Skeletal muscle satellite cell (primary cell): ENCODE measurements around the gene EEF1AKMT1. TPM values are rescaled to one million over a fixed set of nuclear protein-coding genes. Genes with fewer than 3 reads are reported as not detected.
A peak's percentile ranks its signal among the peaks of the same experiment; 100 is the strongest.

Experiments
- H3K27me3 ChIP-seq: 2 replicates; pipeline ENCODE4 v1.7.0; 2013; ENCODE audit warnings: low read length; ENCODE audit not compliant: control insufficient read depth, insufficient read depth
- H3K36me3 ChIP-seq: 2 replicates; pipeline ENCODE4 v1.7.0; 2013; ENCODE audit warnings: mild to moderate bottlenecking, control low read depth, low read length; ENCODE audit not compliant: insufficient read depth
- H3K4me1 ChIP-seq: 2 replicates; pipeline ENCODE4 v1.7.0; 2013; ENCODE audit warnings: low read length; ENCODE audit not compliant: control insufficient read depth, insufficient read depth
- H3K4me2 ChIP-seq: 2 replicates; pipeline ENCODE4 v1.7.0; 2013; ENCODE audit warnings: mild to moderate bottlenecking, low read length
- H3K4me3 ChIP-seq: 2 replicates; pipeline ENCODE4 v1.7.0; 2013; ENCODE audit warnings: low read length
- H3K9ac ChIP-seq: 2 replicates; pipeline ENCODE4 v1.7.0; 2013; ENCODE audit warnings: mild to moderate bottlenecking, low read depth, low read length, moderate library complexity
- H3K9me3 ChIP-seq: replicated peaks from 2 replicates; pipeline ENCODE4 v1.7.0; 2013; ENCODE audit warnings: mild to moderate bottlenecking, control low read depth, low read length
- total RNA-seq: library from RNA; depleted of rRNA; stranded (reverse); fragments of >200 nt; gene quantifications from 2 replicates; pipeline ENCODE4 v1.2.3, GENCODE V29; 2012; rRNA removed

EEF1AKMT1 gene, protein sequence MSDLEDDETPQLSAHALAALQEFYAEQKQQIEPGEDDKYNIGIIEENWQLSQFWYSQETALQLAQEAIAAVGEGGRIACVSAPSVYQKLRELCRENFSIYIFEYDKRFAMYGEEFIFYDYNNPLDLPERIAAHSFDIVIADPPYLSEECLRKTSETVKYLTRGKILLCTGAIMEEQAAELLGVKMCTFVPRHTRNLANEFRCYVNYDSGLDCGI
- 9.8 and 12.9 TPM in 2 replicates for total RNA-seq

DNA sequence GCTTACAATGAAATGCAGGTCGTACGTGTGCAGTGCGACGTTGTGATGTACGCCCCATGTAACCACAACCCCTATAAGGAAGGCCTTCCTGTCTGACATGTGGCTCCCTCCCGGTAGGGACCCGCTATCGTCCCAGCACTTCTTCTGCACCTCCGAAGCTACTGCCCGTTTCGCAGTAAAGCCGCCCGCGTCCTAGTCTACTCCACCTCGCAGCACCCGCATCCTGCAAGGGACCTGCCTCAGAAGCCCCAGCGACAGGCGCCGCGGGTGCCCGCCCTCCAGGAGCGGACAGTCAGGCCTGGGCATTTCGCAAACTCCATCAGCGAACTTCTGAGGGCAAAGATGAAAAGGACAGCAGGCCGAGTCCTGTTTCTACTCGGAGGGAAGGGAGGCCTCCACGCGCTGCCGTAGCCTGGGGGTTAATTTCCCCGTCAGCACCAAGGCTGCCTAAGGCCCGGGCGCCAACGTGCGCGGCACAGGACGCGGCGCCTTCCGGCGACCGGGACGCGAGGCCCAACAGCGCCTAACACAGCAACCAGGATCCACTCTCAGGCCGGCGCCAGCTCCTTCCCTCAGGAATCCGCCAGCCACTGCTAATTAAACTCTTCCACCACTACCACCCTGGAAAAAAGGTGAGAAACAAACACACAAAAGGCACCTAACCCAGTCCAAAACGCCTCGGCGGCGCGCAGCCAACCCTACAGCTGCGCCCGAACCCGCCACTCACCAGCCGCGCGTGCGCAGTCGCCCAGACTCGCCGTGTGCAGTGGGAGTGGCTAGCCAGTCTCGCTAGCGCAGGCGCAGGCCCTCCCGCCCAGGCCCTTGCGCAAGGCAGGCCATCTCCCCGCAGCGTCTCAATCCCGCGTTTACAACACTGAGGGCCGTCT lies at the start of gene EEF1AKMT1:
TSS of gene EEF1AKMT1 (minus strand) at position 768 of the 887 bp plus-strand sequence. CDS start 16,363 bp downstream, outside the sequence.
- Histone ChIP-seq H3K4me2 (peak within 1 kb of the TSS; percentile 82), H3K4me3 (peak within 1 kb of the TSS; percentile 69), H3K4me1 (peaks cover 9% of the 10 kb centered on the region), H3K27me3 (no peaks in the 10 kb centered on the region), H3K9ac (peak within 1 kb of the TSS; percentile 87), H3K9me3 (peaks cover 3% of the 10 kb centered on the region), H3K36me3 (peaks cover 8% of the 10 kb centered on the region)

DNA sequence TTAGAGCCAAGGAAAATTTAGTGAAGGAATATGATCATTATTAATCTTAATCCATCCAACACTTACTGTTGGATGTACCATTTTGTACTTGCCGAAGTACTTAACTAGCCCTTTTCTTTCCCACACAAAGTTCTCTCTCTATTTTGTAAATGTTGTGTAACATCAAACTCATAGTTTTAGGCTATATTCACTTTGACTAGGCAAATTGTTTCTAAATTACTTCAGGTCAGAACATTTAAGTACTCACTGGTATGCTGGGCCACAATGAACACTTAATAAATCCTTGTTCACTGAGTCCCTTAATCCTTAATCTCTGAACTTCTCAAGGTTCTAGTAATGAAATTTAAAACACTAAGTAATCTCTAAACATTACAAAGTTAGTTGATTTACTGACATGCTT lies 49.3 kb upstream of the EEF1AKMT1 start:
- Histone ChIP-seq H3K9ac (no peak overlapping the region), H3K4me3 (no peak overlapping the region), H3K36me3 (no peaks in the 10 kb centered on the region), H3K4me2 (no peak overlapping the region), H3K9me3 (no peaks in the 10 kb centered on the region), H3K27me3 (no peaks in the 10 kb centered on the region), H3K4me1 (peaks cover 42% of the 10 kb centered on the region)

DNA sequence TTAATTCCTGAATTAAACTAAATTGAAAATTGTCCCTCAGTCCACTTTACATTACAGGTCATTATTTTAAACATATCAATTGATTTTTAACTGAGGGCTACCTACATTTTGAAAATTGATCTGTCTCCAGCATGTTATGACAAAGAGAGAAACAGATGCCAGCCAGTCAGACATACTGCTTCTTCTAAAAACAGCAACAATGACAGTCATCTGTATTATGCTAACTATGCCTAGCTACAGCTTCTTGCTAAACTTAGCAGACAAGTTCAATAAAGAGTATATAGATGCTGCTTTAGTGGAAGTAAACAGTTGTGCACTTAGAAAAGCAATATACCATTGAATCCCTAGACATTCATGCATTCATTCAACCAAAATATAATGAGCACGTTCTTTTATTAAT lies 48.6 kb upstream of the EEF1AKMT1 start:
- no peak overlapping the region for H3K4me3 ChIP-seq
- no peaks in the 10 kb centered on the region for H3K36me3 ChIP-seq

DNA sequence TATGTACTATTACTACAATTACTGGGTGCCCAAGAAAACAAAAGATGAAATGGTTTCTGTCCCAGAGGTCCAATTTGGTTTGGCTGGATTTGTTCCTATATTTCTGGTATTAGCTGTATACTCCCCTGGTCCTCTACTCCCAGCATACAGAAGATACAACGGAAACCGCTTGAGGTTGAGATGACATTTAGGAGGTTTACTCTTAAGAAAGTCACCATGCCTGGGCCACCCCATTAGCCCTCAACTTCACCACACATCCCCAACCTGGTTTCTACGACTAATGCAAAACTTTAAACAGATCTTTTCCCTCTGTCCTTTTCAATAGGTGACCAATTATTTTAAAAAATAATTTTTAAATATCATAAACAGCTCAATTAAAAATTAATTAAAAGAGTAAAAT lies 46.0 kb upstream of the EEF1AKMT1 start:
- Histone ChIP-seq H3K27me3 (no peaks in the 10 kb centered on the region), H3K36me3 (no peaks in the 10 kb centered on the region), H3K4me3 (no peak overlapping the region), H3K9me3 (no peaks in the 10 kb centered on the region), H3K9ac (no peak overlapping the region), H3K4me2 (no peak overlapping the region), H3K4me1 (peaks cover 31% of the 10 kb centered on the region)

More for the DNA sequence above, 48.6 kb upstream of the EEF1AKMT1 start:
- Histone ChIP-seq H3K9me3 (no peaks in the 10 kb centered on the region), H3K27me3 (no peaks in the 10 kb centered on the region), H3K9ac (no peak overlapping the region), H3K4me2 (no peak overlapping the region), H3K4me1 (peaks cover 35% of the 10 kb centered on the region)

DNA sequence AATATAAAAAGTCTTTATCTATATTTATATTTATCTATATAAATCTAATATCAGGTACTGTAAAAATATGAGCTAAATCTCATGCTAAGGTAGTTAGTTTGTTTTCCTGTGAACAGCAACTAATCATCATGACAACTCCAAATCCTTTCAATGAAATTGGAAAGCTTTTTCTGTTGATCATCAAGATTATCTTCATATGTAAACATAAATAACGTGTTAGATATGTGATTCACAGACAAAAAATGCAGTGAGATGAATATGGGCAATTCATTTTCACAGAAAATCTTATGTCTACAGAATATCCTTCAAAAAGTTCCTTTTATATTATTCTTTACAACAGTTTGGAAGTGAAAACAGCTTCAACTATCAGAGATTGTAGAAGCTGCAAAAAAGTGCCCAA lies 41.7 kb upstream of the EEF1AKMT1 start:
- no peak overlapping the region for H3K4me2 ChIP-seq
- H3K27me3 ChIP-seq = no peaks in the 10 kb centered on the region
- peaks cover 40% of the 10 kb centered on the region for H3K4me1 ChIP-seq
- no peaks in the 10 kb centered on the region for H3K36me3 ChIP-seq
- H3K9me3 ChIP-seq = no peaks in the 10 kb centered on the region
- no peak overlapping the region for H3K4me3 ChIP-seq
- no peak overlapping the region for H3K9ac ChIP-seq

DNA sequence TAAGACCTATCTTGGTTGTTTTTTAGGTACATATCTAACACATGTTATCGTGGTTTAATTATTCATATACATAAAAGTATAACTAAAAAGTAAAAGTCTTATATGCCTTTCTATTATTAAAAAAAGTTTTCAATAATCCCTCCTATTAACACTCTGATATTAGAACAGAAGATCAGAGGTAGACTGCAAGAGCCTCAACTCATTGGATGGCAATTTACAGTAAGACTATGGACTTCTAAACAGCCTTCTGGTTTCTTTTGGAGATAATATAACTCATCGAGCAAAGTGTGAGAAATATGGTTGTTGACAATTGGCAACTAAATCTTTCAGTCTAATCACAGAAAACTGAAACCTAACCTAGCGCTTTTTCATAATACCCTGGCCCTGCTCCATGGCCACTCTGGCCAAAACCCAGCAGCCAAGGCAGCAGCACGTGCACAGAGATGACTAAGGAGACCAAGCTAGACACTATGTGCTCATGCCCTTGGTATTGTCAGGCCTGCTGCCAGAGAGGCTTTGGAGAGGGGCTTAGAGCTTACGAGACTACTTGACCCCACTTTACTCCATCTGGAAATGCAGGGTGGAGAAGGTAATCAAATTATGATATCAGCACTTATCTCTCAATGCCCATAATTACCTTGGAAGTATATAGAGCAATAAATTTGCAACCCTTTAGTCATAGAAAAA lies 40.6 kb upstream of the EEF1AKMT1 start:
- Histone ChIP-seq H3K36me3 (peaks cover 3% of the 10 kb centered on the region), H3K9me3 (no peaks in the 10 kb centered on the region), H3K4me1 (peaks cover 40% of the 10 kb centered on the region), H3K4me2 (peak overlapping the region; percentile 76), H3K9ac (peak overlapping the region; percentile 63), H3K4me3 (peak overlapping the region; percentile 57), H3K27me3 (no peaks in the 10 kb centered on the region)

DNA sequence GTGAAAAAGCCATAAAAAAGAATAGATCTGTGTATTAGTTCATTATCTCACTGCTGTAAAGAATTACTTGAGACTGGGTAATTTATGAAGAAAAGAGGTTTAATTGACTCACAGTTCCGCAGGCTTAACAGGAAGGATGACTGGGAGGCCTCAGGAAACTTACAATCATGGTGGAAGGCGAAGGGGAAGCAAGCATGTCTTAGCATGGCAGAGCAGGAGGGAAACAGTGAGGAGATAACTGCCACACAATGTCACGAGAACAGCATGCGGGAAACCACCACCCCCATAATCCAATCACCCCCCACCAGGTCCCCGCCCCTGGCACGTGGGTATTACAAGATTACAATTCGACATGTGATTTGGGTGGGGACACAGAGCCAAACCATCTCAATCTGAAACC lies 39.1 kb upstream of the EEF1AKMT1 start:
- Histone ChIP-seq H3K4me3 (no peak overlapping the region), H3K9ac (no peak overlapping the region), H3K27me3 (no peaks in the 10 kb centered on the region), H3K9me3 (no peaks in the 10 kb centered on the region), H3K4me1 (peaks cover 40% of the 10 kb centered on the region), H3K4me2 (no peak overlapping the region), H3K36me3 (peaks cover 17% of the 10 kb centered on the region)

DNA sequence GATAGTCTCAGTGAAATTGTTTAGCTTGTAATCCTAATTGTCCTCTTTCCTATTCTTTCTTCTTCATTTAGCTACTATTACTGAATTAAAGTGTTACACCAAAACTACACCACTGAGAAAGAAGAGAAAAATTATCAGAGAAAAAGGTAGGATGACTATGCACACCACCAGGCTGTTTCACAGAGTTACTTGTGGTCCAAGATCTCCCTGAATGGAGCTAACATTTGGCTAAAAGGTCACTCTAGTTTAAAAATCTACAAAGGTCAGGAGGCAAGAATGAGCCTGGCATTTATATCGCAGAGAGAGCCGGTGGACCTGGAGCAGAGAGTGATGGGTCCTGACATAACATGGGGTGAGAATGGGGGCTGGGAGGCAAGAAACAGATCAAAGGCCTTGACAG lies 37.0 kb upstream of the EEF1AKMT1 start:
- Histone ChIP-seq H3K4me1 (peaks cover 28% of the 10 kb centered on the region), H3K4me2 (no peak overlapping the region), H3K9me3 (no peaks in the 10 kb centered on the region), H3K9ac (no peak overlapping the region), H3K4me3 (no peak overlapping the region), H3K27me3 (no peaks in the 10 kb centered on the region), H3K36me3 (peaks cover 26% of the 10 kb centered on the region)

DNA sequence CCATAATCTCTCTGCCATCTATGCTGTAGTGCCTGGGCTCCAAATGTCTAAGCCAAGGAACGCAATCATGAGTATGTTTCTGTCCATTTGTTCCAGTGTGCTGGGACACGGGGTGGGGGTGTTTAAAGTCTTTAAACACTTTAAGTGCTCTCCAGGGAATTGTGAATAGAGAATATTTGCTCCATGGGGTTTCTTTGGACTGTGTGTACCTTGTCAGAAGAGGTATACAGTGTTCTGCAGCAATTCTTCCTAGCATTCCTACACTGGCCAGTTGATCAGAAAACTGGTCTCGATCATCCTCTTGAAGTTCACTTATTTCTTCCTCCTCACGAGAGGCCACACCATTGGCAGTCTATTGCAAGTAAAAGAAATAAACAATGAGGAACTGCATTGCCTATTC lies 35.1 kb upstream of the EEF1AKMT1 start:
- Histone ChIP-seq H3K9me3 (no peaks in the 10 kb centered on the region), H3K9ac (no peak overlapping the region), H3K36me3 (peaks cover 26% of the 10 kb centered on the region), H3K4me3 (no peak overlapping the region), H3K4me1 (peaks cover 11% of the 10 kb centered on the region), H3K4me2 (no peak overlapping the region), H3K27me3 (no peaks in the 10 kb centered on the region)

DNA sequence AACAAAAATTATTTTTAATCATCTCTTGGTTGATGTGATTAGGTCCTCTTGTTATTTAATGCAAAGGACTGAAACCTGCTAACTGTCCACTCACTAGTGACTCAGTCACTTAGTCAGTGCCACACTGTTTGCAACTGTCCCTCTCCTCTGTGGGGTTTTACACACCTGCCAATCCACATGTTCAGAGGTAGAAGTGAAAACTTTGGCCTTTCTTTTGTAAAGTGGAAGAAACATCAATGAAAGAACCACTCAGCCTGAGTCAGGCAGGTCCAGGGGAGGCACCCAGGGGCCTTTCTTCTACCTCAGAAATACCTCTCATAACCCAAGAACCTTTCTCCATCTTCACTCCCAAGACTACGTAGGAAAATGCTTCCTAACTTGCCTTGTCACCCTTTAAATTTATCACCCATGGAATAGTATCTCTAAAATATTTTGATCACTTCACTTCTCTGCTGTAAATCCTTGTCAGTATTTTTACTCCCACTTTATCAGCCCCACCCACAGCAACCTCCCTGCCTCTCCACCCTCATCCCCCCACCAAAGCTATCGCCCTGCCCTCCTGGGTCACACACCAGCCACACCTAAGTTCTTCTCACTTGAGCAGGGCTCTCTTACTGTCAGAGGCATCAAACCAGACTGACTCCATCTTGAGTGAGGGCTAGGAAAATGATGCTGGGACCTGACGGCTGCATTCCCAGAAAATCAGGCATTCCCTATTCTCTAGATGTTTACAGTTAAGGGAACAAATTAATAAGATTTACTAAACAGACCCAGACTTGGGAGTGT lies 29.6 kb upstream of the EEF1AKMT1 start:
- Histone ChIP-seq H3K36me3 (peaks cover 15% of the 10 kb centered on the region), H3K27me3 (no peaks in the 10 kb centered on the region), H3K4me2 (no peak overlapping the region), H3K4me1 (peaks cover 4% of the 10 kb centered on the region), H3K4me3 (no peak overlapping the region), H3K9me3 (no peaks in the 10 kb centered on the region), H3K9ac (no peak overlapping the region)

DNA sequence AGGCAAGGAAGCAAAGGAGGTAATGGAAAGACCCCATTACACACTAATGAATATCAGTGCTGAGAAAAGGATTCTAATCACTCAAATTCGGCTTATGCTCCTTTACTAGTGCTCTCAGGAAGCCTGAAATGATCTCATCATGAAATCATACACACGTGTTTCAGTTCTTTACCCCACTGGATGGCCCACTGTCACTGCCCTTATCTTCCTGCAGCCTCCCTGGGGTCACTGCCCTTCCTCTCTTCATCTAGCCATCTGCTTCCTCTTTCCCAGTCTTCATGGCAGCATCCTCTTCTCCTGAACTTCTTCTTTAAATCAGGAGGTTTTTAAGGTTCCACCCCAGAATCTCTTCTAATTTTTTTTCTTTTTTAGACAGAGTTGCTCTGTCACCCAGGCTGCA lies 27.9 kb upstream of the EEF1AKMT1 start:
- H3K4me3 ChIP-seq = no peak overlapping the region
- H3K27me3 ChIP-seq = no peaks in the 10 kb centered on the region

More for the DNA sequence above, 27.9 kb upstream of the EEF1AKMT1 start:
- H3K4me1 ChIP-seq = peaks cover 13% of the 10 kb centered on the region
- H3K4me2 ChIP-seq = no peak overlapping the region
- no peaks in the 10 kb centered on the region for H3K9me3 ChIP-seq
- H3K9ac ChIP-seq = no peak overlapping the region
- peaks cover 3% of the 10 kb centered on the region for H3K36me3 ChIP-seq
